GM12801 (cell line): Measurements from ENCODE around the gene BAZ2B.

ENCODE experiments used
- CTCF ChIP-seq: IDR thresholded peaks from one replicate; pipeline ENCODE4 v1.5.1; 2011; ENCODE audit warnings: control low read depth; ENCODE audit not compliant: insufficient read length; ENCODE audit errors: extremely low read depth

BAZ2B gene

GRCh38 chr2:159362816-159363251, 253.5 kb downstream of the BAZ2B start:
- TF ChIP-seq CTCF = no peak

GRCh38 chr2:159362094-159362493, 254.3 kb downstream of the BAZ2B start:
- no peak for TF ChIP-seq CTCF

GRCh38 chr2:159356053-159356554, 260.2 kb downstream of the BAZ2B start:
- TF ChIP-seq CTCF = no peak

- TF ChIP-seq CTCF = no peak
Measured at GRCh38 chr2:159351977-159352376, 264.4 kb downstream of the BAZ2B start.

GRCh38 chr2:159349674-159350299, 266.6 kb downstream of the BAZ2B start:
- TF ChIP-seq CTCF = no peak

- TF ChIP-seq CTCF = no peak
Measured at GRCh38 chr2:159326569-159327255, 289.6 kb downstream of the BAZ2B start.

GRCh38 chr2:159322419-159322818, 293.9 kb downstream of the BAZ2B start:
- TF ChIP-seq CTCF = no peak
